Measurements from ENCODE around the gene SYT3.

Gene SYT3, protein sequence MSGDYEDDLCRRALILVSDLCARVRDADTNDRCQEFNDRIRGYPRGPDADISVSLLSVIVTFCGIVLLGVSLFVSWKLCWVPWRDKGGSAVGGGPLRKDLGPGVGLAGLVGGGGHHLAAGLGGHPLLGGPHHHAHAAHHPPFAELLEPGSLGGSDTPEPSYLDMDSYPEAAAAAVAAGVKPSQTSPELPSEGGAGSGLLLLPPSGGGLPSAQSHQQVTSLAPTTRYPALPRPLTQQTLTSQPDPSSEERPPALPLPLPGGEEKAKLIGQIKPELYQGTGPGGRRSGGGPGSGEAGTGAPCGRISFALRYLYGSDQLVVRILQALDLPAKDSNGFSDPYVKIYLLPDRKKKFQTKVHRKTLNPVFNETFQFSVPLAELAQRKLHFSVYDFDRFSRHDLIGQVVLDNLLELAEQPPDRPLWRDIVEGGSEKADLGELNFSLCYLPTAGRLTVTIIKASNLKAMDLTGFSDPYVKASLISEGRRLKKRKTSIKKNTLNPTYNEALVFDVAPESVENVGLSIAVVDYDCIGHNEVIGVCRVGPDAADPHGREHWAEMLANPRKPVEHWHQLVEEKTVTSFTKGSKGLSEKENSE

DNA sequence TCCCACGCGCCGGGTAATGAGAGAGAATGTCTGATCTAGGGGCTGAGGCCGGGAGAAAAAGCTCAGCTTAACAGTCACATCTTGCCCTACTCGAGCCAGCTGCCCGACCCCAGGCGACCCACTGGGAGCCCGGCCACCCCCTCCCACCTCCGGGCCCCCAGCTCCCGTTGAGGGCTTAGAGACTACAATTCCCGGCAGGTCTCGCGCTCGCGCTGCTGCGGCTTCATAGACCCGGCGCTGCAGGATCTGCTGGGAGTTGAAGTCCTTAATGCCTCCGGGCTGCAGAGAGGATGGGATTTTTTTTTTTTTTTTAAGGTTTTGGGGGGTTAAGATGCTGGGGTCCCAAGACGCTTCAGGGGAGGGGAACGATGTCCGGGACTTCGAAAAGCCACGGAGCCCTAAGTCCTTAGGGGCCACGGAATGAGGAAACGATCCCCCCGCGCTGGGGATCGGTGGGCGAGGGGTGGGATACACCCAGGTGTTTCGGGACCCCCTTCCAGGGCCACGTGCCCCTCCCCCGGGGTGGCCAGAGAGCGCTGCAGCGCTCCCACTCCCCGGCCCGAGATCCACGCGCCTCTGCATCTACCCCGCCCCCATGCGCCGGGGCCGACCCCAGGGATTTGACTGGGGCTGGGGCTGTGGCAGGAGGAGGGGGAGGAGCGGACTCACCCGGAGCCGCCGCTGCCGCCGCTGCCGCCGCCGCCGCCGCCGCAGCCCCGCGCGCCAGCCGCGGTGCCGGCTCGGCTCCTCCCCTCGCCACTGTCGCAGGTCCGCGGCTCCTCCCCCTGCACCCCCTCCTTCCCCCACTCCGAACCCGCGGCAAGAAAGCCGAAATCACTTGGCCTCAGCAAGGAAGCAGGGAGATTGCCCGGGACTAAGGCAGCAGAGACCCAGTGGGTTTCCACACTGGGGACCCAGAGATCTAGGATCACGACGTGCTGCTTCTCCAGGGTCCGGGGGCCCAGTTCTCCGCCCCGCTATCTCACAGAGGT, at the start of gene SYT3:
SYT3 (minus strand) TSS at position 761 of the 992 bp plus-strand sequence. CDS start 2,470 bp downstream, outside the sequence.
- TF ChIP-seq, protein P1, sequence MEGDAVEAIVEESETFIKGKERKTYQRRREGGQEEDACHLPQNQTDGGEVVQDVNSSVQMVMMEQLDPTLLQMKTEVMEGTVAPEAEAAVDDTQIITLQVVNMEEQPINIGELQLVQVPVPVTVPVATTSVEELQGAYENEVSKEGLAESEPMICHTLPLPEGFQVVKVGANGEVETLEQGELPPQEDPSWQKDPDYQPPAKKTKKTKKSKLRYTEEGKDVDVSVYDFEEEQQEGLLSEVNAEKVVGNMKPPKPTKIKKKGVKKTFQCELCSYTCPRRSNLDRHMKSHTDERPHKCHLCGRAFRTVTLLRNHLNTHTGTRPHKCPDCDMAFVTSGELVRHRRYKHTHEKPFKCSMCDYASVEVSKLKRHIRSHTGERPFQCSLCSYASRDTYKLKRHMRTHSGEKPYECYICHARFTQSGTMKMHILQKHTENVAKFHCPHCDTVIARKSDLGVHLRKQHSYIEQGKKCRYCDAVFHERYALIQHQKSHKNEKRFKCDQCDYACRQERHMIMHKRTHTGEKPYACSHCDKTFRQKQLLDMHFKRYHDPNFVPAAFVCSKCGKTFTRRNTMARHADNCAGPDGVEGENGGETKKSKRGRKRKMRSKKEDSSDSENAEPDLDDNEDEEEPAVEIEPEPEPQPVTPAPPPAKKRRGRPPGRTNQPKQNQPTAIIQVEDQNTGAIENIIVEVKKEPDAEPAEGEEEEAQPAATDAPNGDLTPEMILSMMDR (IDR thresholded peaks at IDR 0.05; ENCODE audit: low read depth, low read length) = no peak
- DNase-seq (ENCODE audit: extremely low read depth, low read depth) = no peak

DNA sequence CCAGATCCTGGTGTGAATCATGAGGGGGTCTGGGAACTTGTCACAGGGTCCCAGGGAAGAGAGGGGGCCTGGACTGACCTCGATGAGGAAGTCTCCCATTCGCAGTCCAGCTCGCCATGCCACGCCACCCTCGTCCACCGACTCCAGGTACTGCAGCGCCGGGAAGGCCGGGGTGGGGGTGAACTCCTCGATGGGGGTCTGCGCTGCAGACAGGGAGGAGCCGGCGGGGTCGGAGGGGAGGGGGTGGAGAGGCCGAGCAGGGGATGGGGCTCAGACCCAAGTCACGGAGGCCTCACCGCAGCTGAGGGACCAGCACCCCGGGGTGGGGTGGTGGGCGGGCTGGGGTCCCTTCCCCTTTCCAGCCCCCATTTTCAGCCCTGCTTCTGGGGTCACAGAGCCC, 49.1 kb upstream of the SYT3 start:
- TF ChIP-seq, protein P1 (IDR thresholded peaks at IDR 0.05; ENCODE audit: low read depth, low read length) = no peak
- no peak for DNase-seq (ENCODE audit: extremely low read depth, low read depth)

DNA sequence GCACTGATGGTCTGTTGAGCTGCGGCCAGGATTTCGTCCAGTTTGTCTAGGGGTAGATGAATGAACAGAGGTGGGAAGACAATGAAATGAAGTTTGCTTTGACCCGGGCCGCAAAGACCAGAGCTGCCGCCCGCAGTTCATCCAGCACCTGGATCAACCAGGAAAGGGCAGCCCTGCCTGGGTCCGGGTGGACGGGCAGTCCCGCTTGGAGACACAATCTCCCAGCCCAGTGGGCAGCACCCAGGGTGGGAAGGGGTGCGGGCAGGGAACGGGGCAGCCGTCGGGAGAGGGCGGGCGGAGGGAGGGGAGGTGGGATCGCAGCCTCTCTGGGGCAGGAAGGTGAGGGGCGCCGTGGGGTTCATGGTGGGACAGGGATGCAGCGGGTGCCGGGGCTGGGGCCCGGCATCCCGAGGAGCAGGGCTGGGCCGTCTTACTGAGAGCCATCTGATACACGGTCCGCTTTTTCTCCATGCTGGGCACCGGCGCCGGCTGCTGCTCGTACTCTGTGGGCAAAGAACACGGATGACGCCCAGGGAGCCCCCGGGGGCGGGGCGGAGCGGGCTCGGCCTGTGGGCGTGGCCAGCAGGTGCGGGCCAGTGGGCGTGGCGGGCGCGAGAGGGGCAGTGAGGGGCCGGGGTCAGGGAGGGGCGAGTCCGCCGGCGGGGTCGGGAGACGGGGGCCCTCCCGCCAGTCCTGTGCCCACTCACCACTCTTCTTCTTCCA, 46.8 kb upstream of the SYT3 start:
- DNase-seq (ENCODE audit: extremely low read depth, low read depth) = no peak
- TF ChIP-seq, protein P1 (IDR thresholded peaks at IDR 0.05; ENCODE audit: low read depth, low read length) = no peak

DNA sequence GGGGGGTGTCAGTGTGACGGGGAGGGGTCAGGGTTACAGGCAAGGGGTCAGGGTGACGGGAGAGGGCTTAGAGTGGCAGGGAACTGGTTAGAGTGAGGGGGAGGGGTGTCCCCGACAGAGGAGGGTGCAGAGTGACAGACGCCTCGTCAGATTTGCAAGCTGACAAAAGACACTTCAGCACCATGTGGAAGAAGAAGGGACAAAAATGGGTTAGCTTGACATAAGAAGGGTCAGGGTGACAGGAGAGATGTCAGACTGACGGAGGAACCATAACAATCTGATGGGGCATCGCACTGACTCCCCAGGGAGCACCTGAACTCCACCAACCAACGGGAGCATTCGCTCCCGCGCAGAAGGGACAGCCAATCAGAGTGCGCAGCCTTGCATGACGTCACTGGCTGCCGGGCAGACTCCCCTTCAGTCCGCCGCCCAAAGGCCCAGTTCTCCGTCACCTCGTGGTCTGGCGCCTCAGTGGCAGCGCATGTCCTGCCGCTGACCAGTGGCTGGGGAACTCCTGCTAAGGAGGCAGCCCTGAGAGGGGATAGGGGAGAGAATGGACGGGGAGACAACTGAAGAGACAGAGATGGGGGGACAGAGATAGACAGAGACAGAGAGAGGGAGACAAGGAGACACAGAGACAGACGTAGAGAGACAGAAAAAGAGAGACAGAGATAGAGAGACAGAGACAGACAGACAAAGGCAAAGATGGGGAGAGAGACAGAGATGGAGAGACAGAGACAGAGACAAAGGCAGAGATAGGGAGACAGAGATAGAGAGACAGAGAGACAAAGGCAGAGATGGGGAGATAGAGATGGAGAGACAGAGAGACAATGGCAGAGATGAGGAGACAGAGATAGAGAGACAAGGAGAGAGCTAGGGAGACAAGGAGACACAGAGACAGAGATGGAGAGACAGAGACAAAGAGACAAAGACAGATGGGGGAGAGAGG, 39.8 kb upstream of the SYT3 start:
- TF ChIP-seq, protein P1 (IDR thresholded peaks at IDR 0.05; ENCODE audit: low read depth, low read length) = no peak
- DNase-seq (ENCODE audit: extremely low read depth, low read depth) = peak; percentile 19

DNA sequence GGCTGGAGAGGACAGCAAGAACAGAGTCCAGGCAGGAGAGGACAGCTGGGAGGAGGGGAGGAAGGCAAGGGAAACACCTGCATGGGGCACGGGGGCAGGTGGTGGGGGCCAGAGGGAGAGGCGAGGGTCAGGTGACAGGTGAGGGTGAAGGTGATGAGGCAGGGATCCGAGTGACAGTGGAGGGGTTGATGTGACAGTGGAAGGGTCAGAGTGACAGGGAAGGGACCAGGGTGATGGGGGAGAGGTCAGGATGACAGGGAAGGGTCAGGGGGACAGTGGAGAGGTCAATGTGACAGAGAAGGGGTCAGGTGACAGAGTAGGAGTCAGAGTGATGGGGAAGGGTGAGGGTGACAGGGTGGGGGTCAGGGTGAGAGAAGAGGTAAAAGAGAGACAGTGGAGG, 38.6 kb upstream of the SYT3 start:
- no peak for DNase-seq (ENCODE audit: extremely low read depth, low read depth)
- TF ChIP-seq, protein P1 (IDR thresholded peaks at IDR 0.05; ENCODE audit: low read depth, low read length) = no peak

DNA sequence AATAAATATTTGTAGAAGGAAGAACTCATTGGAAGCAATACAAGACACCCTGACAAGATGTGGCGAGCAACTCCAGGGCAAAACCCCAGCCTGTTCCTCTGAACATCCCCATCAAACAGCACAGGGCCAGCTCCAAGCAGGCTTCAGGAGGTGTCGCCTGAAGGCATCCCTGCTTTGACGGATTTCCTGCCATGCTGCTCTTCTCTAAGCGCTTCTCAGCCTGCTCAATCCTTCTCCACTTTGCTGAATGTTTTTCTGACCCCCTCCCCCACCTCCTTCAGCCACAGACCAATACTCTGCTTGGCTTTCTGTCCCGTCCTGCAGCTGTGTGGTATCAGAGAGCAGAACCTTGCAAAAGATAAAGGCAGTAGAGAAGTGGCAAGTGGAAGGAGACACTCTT, 38.0 kb upstream of the SYT3 start:
- DNase-seq (ENCODE audit: extremely low read depth, low read depth) = no peak
- TF ChIP-seq, protein P1 (IDR thresholded peaks at IDR 0.05; ENCODE audit: low read depth, low read length) = no peak

Measured in AG09319 (cell line).